Tibial artery (tissue), 4 donors: ENCODE measurements around the gene CLOCK.

ENCODE experiments used
- DNase-seq, 2 donors: peaks; one replicate each; pipeline ENCODE4 v3.0.0-alpha.2; 2019
- H3K27ac ChIP-seq, 2 donors: fragments of 200-600 bp; sonication (generic) in 1 of 2; 1 replicate in 1 of 2; 2 replicates in 1 of 2; pipeline ENCODE4 v1.5.1; 2018 to 2019; ENCODE audit warnings: mild to moderate bottlenecking in 1 of 2
- H3K27me3 ChIP-seq, 2 donors: fragments of 200-600 bp; sonication (generic) in 1 of 2; one replicate each; pipeline versions ENCODE4 v1.5.1 to v1.6.0; 2016 to 2019
- H3K36me3 ChIP-seq, 3 donors: fragments of 200-600 bp; sonication (generic) in 2 of 3; one replicate each; pipeline ENCODE4 v1.5.1; 2016 to 2019; ENCODE audit warnings: mild to moderate bottlenecking in 2 of 3
- H3K4me1 ChIP-seq, 4 donors: fragments of 200-600 bp; sonication (generic) in 2 of 4; 1 replicate in 3 of 4; 2 replicates in 1 of 4; pipeline ENCODE4 v1.5.1; 2016 to 2019
- H3K4me3 ChIP-seq, 2 donors: fragments of 200-600 bp; sonication (generic) in 1 of 2; 1 replicate in 1 of 2; 2 replicates in 1 of 2; pipeline ENCODE4 v1.5.1; 2018 to 2019; ENCODE audit warnings: mild to moderate bottlenecking in 2 of 2
- H3K9me3 ChIP-seq, 3 donors: fragments of 200-600 bp; sonication (generic) in 1 of 3; one replicate each; pipeline ENCODE4 v1.5.1; 2016 to 2019
- CTCF ChIP-seq, 2 experiments: fragments of 200-600 bp in 1 of 2; fragments of 450-650 bp in 1 of 2; IDR thresholded peaks; one replicate each; pipeline ENCODE4 v1.5.1; 2017 to 2019; ENCODE audit warnings: antibody characterized with exemption in 2 of 2, mild to moderate bottlenecking in 1 of 2, moderate library complexity in 1 of 2
- intact Hi-C: fragments of 100-400 bp; cut with DNase I; formaldehyde crosslinking; loops from one replicate; pipeline ENCODE4 v1.15.0; 2023; ENCODE audit warnings: low total_unique reads

Gene CLOCK

GRCh38 chr4:55574252-55574651, 27.5 kb upstream of the CLOCK start:
- H3K27me3 ChIP-seq, result no peaks in the 10 kb centered on the region
- no peaks in the 10 kb centered on the region for H3K36me3 ChIP-seq
- TF ChIP-seq CTCF (IDR thresholded peaks at IDR 0.05), result no peak
- no peak for DNase-seq
- H3K9me3 ChIP-seq, result peaks cover 3 to 23% (median 19%) of the 10 kb centered on the region in 3 donors
- intact Hi-C loops, result no loop called here
- H3K27ac ChIP-seq, result no peak overlapping the region
- H3K4me3 ChIP-seq, result no peak overlapping the region
- H3K4me1 ChIP-seq, result no peaks in the 10 kb centered on the region

- intact Hi-C loops, result no loop called here
- H3K27ac ChIP-seq, result no peak overlapping the region
- H3K4me3 ChIP-seq, result no peak overlapping the region
- no peaks in the 10 kb centered on the region for H3K36me3 ChIP-seq
- H3K4me1 ChIP-seq, result no peaks in the 10 kb centered on the region
- TF ChIP-seq CTCF (IDR thresholded peaks at IDR 0.05), result no peak
- H3K9me3 ChIP-seq, result peaks cover 3 to 22% (median 14%) of the 10 kb centered on the region in 3 donors
- no peak for DNase-seq
- no peaks in the 10 kb centered on the region for H3K27me3 ChIP-seq
These were observed 25.1 kb upstream of the CLOCK start for GRCh38 chr4:55571806-55572205.

GRCh38 chr4:55568905-55569504, 22.3 kb upstream of the CLOCK start:
- Histone ChIP-seq H3K4me3 (no peak overlapping the region), H3K4me1 (no peaks in the 10 kb centered on the region), H3K27ac (no peak overlapping the region), H3K27me3 (no peaks in the 10 kb centered on the region), H3K9me3 (no peaks in the 10 kb centered on the region), H3K36me3 (no peaks in the 10 kb centered on the region)
- intact Hi-C loops, result no loop called here
- no peak for TF ChIP-seq CTCF (IDR thresholded peaks at IDR 0.05)
- DNase-seq, result no peak

GRCh38 chr4:55561889-55562288, 15.2 kb upstream of the CLOCK start:
- no peak for DNase-seq
- intact Hi-C loops, result no loop called here
- Histone ChIP-seq H3K36me3 (no peaks in the 10 kb centered on the region), H3K27ac (no peak overlapping the region), H3K9me3 (no peaks in the 10 kb centered on the region), H3K4me3 (no peak overlapping the region), H3K4me1 (no peaks in the 10 kb centered on the region), H3K27me3 (no peaks in the 10 kb centered on the region)
- no peak for TF ChIP-seq CTCF (IDR thresholded peaks at IDR 0.05)

GRCh38 chr4:55560096-55560495, 13.4 kb upstream of the CLOCK start:
- TF ChIP-seq CTCF (IDR thresholded peaks at IDR 0.05), result no peak
- H3K4me1 ChIP-seq, result no peaks in the 10 kb centered on the region
- no peak overlapping the region for H3K27ac ChIP-seq
- no peaks in the 10 kb centered on the region for H3K9me3 ChIP-seq
- H3K4me3 ChIP-seq, result no peak overlapping the region
- intact Hi-C loops, result no loop called here
- H3K36me3 ChIP-seq, result no peaks in the 10 kb centered on the region
- H3K27me3 ChIP-seq, result no peaks in the 10 kb centered on the region
- no peak for DNase-seq
